ENCODE data around the gene RPL36.

DNA sequence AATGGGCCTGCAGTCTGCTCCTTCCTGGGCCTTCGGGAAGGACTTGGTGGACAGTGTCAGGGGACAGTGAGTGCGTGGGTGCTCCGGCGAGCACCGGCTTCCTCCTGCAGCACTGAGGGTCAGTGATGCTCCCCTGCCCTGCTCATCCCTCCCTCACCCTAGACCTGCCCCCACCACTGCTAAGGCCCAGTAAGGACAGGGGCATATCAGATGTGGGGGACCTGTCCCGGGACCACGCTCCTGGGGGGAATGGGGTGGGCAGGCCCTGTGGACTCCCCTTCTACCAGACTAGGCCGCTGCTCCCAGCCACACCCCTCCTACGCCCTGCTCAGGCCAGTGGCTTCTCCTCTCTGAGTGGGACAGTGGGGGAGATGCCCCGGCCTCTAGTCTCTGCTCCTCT lies 13.0 kb upstream of the RPL36 start:
- no peak for TF ChIP-seq EZH2 (IDR thresholded peaks at IDR 0.05)
- no peak for TF ChIP-seq POLR2AphosphoS5 (IDR thresholded peaks at IDR 0.05; ENCODE audit: borderline replicate concordance, low read depth, low read length)
- no peak for TF ChIP-seq FOXP2 (optimal IDR thresholded peaks at IDR 0.05; ENCODE audit: control extremely low read depth, extremely low read length, insufficient read depth)

Data from SK-N-MC (cell line).